HepG2 (cell line): ENCODE data around the gene POLH. TPM values are rescaled to one million over a fixed set of nuclear protein-coding genes. Genes with fewer than 3 reads are reported as not detected.

ENCODE experiments used
- GABPA ChIP-seq, 2 experiments: IDR thresholded peaks; 2 replicates each; pipeline ENCODE4 v1.6.1; 2011 to 2016; ENCODE audit warnings: low read depth in 2 of 2, low read length in 1 of 2, missing biosample characterization in 1 of 2, missing genetic modification characterization in 1 of 2
- HHEX ChIP-seq: IDR thresholded peaks from 2 replicates; pipeline ENCODE4 v1.6.1; 2016; ENCODE audit warnings: control low read depth
- KDM5A ChIP-seq: fragments of 200-600 bp; sonication (generic); IDR thresholded peaks from 2 replicates; pipeline ENCODE4 v1.7.0; 2018; ENCODE audit warnings: antibody characterized with exemption, mild to moderate bottlenecking, low read length, borderline replicate concordance
- NCOA1 ChIP-seq: sonication (generic); formaldehyde crosslinking; IDR thresholded peaks from 2 replicates; pipeline ENCODE4 v1.9.0; 2021; ENCODE audit warnings: missing genetic modification reagents
- PCBP1 ChIP-seq: fragments of 200-400 bp; formaldehyde crosslinking; IDR thresholded peaks from 2 replicates; pipeline ENCODE4 v1.6.1; 2017; ENCODE audit warnings: mild to moderate bottlenecking, low read depth, low read length, borderline replicate concordance
- RARA ChIP-seq: IDR thresholded peaks from 2 replicates; pipeline ENCODE4 v1.6.1; 2016; ENCODE audit warnings: missing genetic modification reagents, missing compliant biosample characterization
- TAF1 ChIP-seq: sonication (generic); formaldehyde crosslinking; IDR thresholded peaks from 2 replicates; pipeline ENCODE4 v1.4.0; 2020; ENCODE audit warnings: missing genetic modification reagents
- ZBTB20 ChIP-seq: sonication (generic); formaldehyde crosslinking; IDR thresholded peaks from 2 replicates; pipeline ENCODE4 v1.8.1; 2023; ENCODE audit warnings: missing genetic modification reagents, low read depth, mild to moderate bottlenecking, borderline replicate concordance
- ZNF20 ChIP-seq: sonication (generic); formaldehyde crosslinking; IDR thresholded peaks from 2 replicates; pipeline ENCODE4 v1.4.0; 2020; ENCODE audit warnings: mild to moderate bottlenecking, moderate library complexity, missing genetic modification reagents
- ZSCAN21 ChIP-seq: sonication (generic); formaldehyde crosslinking; IDR thresholded peaks from 2 replicates; pipeline ENCODE4 v1.8.0; 2022; ENCODE audit warnings: mild to moderate bottlenecking, missing genetic modification reagents, moderate library complexity, borderline replicate concordance
- polyA plus RNA-seq, 8 experiments: library from polyadenylated mRNA; depleted of rRNA in 3 of 8; stranded (reverse) in 7 of 8; unstranded in 1 of 8; fragments of >200 nt; fragmentation: Illumina TruSeq in 4 of 8; extraction: Trizol in 4 of 8; gene quantifications; 2 replicates each; pipeline versions ENCODE4 v1.2.1 to v1.2.3, GENCODE V29; 2011 to 2016; ENCODE audit warnings: low read depth in 4 of 8, missing spikeins in 1 of 8, mixed read lengths in 1 of 8; ENCODE audit not compliant: insufficient read depth in 1 of 8
- total RNA-seq, 5 experiments: library from RNA; depleted of rRNA; stranded (reverse); fragments of >200 nt; fragmentation: Illumina TruSeq; extraction: Trizol; gene quantifications; 2 replicates each; pipeline ENCODE4 v1.2.3, GENCODE V29; 2016; ENCODE audit warnings: low read depth in 1 of 5
- TF ChIP-seq, protein P1 (sequence below): IDR thresholded peaks from 2 replicates; pipeline ENCODE4 v1.6.1; 2016; ENCODE audit warnings: mild to moderate bottlenecking, missing biosample characterization, missing genetic modification reagents
- TF ChIP-seq, protein P2 (sequence below): sonication (generic); formaldehyde crosslinking; IDR thresholded peaks from 2 replicates; pipeline ENCODE4 v1.4.0; 2020; ENCODE audit warnings: missing genetic modification reagents, borderline replicate concordance
- TF ChIP-seq, protein P3 (sequence below): sonication (generic); formaldehyde crosslinking; IDR thresholded peaks from 2 replicates; pipeline ENCODE4 v1.5.0; 2020; ENCODE audit warnings: missing genetic modification reagents
- TF ChIP-seq, protein P4 (sequence below): sonication (generic); formaldehyde crosslinking; IDR thresholded peaks from 2 replicates; pipeline ENCODE4 v1.8.1; 2023; ENCODE audit warnings: mild to moderate bottlenecking, inconsistent platforms, moderate library complexity, missing genetic modification reagents, borderline replicate concordance
- TF ChIP-seq, protein P5 (sequence below): sonication (generic); formaldehyde crosslinking; IDR thresholded peaks from 2 replicates; pipeline ENCODE4 v1.5.0; 2020; ENCODE audit warnings: mild to moderate bottlenecking, missing genetic modification reagents
- TF ChIP-seq, protein P6 (sequence below), 2 experiments: sonication (generic) in 1 of 2; formaldehyde crosslinking in 1 of 2; IDR thresholded peaks; 2 replicates each; pipeline versions ENCODE4 v1.4.0 to v1.6.1; 2018 to 2020; ENCODE audit warnings: missing genetic modification reagents in 2 of 2, borderline replicate concordance in 1 of 2, low read depth in 1 of 2, mild to moderate bottlenecking in 1 of 2, missing biosample characterization in 1 of 2
- TF ChIP-seq, protein P7 (sequence below): sonication (generic); formaldehyde crosslinking; IDR thresholded peaks from 2 replicates; pipeline ENCODE4 v1.8.0; 2022; ENCODE audit warnings: missing genetic modification reagents, low read depth, mild to moderate bottlenecking, borderline replicate concordance

POLH gene
- total and polyA plus RNA-seq, 2 of the 13 experiments (the other 11 are each of a cell fraction or from before 2014, with no cell fraction given) = 11.6 to 25.0 TPM

DNA sequence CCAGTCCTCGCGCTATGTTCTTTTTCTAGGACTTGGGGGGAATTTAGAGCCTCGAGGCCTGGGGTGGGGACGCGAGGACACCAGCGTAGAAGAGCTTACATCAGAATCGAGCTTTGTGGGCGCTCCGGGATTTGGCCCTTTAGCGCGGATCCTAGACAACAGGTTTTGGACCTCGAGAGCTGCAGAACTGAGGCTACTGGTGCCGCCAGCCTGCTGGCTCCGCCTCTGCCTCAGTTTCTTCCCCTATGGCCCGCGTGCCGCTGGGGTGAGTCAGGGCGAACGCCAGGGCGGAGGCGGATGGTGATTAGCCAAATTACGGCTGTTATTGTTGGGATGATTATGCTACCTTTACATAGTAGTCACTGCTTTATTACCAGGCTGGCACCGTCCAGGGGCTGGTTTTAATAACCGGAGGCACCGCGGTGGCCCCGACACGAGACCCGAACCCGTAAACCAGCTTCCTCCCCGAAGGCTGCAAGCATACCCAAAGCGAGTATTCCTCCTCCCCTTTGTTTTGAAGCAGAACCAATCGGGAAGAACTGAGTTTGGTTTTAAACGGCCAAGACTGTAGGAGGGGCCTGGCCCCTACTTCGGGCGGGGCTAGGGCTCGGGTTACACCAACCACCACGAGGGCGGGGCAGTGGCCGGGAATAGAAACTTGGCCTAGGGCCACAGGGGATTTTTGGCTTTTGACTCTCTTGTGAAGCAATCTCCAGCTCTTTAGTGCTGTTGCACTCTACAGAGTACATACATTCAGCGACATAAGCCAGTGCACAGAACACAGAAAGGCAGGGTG is 53.7 kb downstream of the POLH start (continued):
- TF ChIP-seq KDM5A = peak; percentile 69; the same call in 1 of the 2 replicates
- peak; percentile 71; the same call in 1 of the 2 replicates for TF ChIP-seq ZSCAN21
- peak; percentile 5; the same call in 1 of the 2 replicates for TF ChIP-seq HHEX (CRISPR knock-in tag)
- TF ChIP-seq, protein P1, sequence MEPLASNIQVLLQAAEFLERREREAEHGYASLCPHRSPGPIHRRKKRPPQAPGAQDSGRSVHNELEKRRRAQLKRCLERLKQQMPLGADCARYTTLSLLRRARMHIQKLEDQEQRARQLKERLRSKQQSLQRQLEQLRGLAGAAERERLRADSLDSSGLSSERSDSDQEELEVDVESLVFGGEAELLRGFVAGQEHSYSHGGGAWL (CRISPR knock-in tag) = peak; percentile 63
- no peak for TF ChIP-seq NCOA1
- TF ChIP-seq, protein P2, sequence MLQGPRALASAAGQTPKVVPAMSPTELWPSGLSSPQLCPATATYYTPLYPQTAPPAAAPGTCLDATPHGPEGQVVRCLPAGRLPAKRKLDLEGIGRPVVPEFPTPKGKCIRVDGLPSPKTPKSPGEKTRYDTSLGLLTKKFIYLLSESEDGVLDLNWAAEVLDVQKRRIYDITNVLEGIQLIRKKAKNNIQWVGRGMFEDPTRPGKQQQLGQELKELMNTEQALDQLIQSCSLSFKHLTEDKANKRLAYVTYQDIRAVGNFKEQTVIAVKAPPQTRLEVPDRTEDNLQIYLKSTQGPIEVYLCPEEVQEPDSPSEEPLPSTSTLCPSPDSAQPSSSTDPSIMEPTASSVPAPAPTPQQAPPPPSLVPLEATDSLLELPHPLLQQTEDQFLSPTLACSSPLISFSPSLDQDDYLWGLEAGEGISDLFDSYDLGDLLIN (CRISPR knock-in tag) = no peak; the same call in 1 of the 2 replicates
- TF ChIP-seq RARA (CRISPR knock-in tag) = peak; percentile 36; the same call in 1 of the 2 replicates
- TF ChIP-seq, protein P3, sequence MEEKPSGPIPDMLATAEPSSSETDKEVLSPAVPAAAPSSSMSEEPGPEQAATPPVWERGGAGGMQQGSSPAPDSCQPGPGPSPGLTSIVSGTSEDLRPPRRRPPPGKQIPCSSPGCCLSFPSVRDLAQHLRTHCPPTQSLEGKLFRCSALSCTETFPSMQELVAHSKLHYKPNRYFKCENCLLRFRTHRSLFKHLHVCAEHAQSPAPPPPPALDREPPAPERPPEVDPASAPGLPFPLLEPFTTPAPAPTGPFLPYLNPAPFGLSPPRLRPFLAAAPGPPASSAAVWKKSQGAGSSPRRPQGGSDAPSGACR (CRISPR knock-in tag) = peak; percentile 77; the same call in 1 of the 2 replicates
- peak; percentile 40; the same call in 1 of the 2 replicates for TF ChIP-seq ZNF20 (CRISPR knock-in tag)
- TF ChIP-seq, protein P4, sequence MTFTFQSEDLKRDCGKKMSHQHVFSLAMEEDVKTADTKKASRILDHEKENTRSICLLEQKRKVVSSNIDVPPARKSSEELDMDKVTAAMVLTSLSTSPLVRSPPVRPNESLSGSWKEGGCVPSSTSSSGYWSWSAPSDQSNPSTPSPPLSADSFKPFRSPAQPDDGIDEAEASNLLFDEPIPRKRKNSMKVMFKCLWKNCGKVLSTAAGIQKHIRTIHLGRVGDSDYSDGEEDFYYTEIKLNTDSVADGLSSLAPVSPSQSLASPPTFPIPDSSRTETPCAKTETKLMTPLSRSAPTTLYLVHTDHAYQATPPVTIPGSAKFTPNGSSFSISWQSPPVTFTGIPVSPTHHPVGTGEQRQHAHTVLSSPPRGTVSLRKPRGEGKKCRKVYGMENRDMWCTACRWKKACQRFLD = no peak
- TF ChIP-seq ZBTB20 (CRISPR knock-in tag) = peak; percentile 77; the same call in 1 of the 2 replicates
- TF ChIP-seq, protein P5, sequence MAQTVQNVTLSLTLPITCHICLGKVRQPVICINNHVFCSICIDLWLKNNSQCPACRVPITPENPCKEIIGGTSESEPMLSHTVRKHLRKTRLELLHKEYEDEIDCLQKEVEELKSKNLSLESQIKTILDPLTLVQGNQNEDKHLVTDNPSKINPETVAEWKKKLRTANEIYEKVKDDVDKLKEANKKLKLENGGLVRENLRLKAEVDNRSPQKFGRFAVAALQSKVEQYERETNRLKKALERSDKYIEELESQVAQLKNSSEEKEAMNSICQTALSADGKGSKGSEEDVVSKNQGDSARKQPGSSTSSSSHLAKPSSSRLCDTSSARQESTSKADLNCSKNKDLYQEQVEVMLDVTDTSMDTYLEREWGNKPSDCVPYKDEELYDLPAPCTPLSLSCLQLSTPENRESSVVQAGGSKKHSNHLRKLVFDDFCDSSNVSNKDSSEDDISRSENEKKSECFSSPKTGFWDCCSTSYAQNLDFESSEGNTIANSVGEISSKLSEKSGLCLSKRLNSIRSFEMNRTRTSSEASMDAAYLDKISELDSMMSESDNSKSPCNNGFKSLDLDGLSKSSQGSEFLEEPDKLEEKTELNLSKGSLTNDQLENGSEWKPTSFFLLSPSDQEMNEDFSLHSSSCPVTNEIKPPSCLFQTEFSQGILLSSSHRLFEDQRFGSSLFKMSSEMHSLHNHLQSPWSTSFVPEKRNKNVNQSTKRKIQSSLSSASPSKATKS (CRISPR knock-in tag) = no peak
- TF ChIP-seq TAF1 (CRISPR knock-in tag) = peak; percentile 38
- no peak for TF ChIP-seq PCBP1
- TF ChIP-seq GABPA (IDR thresholded peaks at IDR 0.05; ENCODE audit: low read depth, low read length) = no peak
- no peak; the same call in 1 of the 2 replicates for TF ChIP-seq GABPA (CRISPR knock-in tag; IDR thresholded peaks at IDR 0.05; ENCODE audit: low read depth)
- TF ChIP-seq, protein P6, sequence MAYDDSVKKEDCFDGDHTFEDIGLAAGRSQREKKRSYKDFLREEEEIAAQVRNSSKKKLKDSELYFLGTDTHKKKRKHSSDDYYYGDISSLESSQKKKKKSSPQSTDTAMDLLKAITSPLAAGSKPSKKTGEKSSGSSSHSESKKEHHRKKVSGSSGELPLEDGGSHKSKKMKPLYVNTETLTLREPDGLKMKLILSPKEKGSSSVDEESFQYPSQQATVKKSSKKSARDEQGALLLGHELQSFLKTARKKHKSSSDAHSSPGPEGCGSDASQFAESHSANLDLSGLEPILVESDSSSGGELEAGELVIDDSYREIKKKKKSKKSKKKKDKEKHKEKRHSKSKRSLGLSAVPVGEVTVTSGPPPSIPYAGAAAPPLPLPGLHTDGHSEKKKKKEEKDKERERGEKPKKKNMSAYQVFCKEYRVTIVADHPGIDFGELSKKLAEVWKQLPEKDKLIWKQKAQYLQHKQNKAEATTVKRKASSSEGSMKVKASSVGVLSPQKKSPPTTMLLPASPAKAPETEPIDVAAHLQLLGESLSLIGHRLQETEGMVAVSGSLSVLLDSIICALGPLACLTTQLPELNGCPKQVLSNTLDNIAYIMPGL (CRISPR knock-in tag; IDR thresholded peaks at IDR 0.05; ENCODE audit: borderline replicate concordance in 1 of 2, low read depth in 1 of 2) = peak; percentile 50 to 90; a peak in 3 of 4 replicates
- TF ChIP-seq, protein P7, sequence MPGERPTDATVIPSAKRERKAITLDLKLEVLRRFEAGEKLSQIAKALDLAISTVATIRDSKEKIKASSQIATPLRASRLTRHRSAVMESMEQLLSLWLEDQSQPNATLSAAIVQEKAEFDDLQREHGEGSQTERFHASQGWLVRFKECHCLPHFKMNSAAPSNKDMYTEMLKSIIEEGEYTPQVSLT (CRISPR knock-in tag) = no peak
